GM19099 (cell line): Measurements from ENCODE around the gene OR5H1.

ENCODE experiments used
- POLR2A ChIP-seq: IDR thresholded peaks from 3 replicates; pipeline ENCODE4 v1.6.1; 2011; ENCODE audit warnings: low read depth; ENCODE audit not compliant: insufficient read length; ENCODE audit errors: extremely low read depth

OR5H1 gene

DNA sequence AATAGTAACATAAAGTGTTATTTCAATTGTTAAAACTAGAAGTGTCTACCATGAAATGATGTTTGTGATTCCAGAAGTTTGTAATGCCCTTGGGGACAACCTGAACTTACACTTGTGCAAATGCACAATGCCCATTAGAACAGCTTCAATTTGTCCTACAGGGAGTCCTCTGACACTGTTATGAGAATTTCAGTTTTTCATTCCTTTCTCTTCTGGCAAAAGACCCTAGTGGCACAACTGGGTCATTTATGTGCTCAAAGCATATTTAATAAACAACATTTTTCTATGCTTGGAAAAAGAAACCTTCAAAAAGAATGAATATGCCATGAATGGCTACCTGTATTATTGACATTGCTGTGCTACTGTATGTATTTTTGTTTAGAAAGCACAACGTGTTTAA lies at the start of gene OR5H1:
TSS of gene OR5H1 (plus strand) at position 301 of the 400 bp plus-strand sequence. CDS start 1,977 bp downstream, outside the sequence.
- TF ChIP-seq POLR2A, result no peak

DNA sequence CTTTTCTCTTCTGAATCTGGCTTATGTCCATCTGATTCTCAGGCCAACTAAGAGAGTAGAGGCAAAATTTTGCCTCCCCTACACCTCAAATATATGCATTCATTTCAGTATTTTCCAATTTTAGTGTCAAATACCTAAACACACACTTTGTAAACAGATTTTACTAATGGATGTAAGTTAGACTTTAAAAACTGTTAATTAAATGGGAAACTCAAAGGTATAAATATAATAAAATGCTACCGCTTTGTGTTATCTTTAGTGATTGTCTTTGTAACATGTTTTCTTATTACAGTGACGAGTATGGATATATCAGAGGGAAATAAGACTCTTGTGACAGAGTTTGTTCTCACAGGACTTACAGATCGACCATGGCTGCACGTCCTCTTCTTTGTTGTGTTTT lies 43.6 kb upstream of the OR5H1 start, which contains the start of gene OR5AC2:
TSS of gene OR5AC2 (plus strand) at position 301 of the 400 bp plus-strand sequence. CDS start at position 301, 0 bp downstream.
- no peak for TF ChIP-seq POLR2A

DNA sequence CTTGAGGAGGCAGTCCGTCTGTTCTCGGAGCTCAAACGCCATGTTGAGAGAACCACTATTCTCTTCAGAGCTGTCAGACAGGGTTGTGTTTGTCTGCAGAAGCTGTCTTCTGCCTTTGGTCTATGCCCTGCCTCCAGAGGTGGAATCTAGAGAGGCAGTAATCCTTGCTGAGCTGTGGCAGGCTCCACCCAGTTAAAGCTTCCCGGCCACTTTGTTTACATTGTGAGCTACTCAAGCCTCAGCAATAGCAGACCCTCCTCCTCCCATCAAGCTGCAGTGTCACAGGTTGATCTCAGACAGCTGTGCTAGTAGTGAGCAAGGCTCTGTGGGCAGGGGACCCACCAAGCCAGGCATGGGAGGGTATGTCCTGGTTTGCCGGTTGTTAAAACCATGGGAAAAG lies 34.6 kb upstream of the OR5H1 start:
- TF ChIP-seq POLR2A, result no peak

DNA sequence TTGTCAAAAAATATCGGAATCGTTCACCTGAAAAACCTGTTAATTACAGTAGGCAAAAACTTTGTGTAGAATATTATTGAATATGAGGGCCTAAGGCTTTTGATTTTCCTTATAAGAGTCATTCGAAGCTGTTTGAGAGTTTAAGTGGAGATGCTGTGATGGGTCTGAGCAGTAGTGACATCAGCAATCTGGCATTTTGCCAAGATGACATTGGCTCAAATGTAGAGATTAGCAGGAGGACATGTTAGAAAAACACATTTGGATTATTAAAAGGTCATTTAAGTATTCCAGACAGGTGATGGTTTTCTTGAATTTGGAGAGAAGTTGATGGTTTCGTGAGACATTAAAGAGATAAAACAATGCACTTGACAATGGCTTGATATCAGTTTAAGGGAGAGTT lies 30.7 kb upstream of the OR5H1 start:
- no peak for TF ChIP-seq POLR2A

DNA sequence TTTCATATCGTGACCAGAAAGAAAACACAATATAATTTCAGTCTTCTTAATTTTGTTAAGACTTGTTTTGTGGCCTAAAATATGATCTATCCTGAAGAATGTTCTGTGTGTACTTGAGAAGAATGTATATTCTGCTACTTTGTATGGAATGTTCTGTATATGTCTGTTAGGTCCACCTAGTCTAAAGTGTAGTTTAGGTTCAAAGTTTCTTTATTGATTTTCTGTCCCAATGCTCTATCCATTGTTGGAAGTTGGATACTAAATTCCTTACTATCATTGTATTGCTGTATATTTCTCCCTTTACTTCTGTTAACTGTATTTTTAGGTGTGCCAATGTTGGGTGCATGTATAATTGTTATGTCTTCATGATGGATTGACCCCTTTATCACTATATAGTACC lies 22.4 kb upstream of the OR5H1 start:
- TF ChIP-seq POLR2A, result no peak

DNA sequence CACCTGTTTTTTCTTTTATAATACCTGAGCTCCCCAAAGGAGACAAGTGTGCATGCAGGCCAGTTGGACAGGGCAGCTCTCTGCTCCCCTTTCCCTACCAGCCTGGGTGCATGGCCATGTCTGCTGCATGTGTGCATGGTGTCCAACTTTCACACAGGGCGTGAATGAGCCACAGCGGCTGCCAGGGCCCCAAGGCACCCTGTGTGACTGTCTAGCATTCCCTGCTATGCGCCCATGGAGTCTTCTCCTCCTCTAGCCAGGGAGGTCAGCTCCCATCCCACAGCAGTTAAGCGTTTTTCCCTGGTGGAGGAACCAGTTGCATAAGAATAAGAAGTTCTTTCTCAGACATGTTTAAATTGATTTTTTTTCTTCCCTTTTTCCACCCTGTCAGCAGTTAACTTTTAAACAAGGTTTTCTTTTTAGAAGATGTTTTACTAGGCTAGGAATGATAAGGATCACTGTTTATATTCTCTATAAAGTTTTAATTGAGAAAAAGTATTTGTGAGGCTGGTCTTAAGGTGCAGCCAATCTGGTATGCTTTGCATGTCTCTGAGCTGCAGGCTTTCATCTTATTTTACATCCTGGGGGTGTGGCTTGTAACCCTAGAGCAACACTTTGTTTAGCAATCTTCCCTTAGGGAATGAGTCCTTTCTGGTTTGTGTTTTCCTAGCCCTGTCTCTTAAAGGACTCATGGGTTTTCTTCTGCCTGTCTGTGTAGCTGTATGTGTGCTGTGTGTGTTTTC lies 20.5 kb upstream of the OR5H1 start:
- TF ChIP-seq POLR2A, result no peak

DNA sequence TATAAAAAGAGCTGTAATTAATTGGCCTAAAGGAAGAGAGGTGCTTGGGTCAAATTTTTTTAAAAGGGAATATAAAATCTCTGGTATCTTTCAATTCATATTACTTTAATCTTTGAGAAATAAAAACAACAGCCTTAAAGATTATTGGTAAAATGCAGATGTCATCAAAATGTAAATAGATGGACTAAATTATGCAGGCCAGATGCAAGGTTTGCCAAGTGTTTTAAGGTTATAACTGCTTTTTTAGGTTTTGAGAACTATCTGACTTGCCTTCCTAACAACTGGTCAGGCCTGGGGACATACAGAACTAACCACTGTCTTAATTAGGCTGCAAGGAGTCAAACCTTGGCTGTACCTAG lies 20.0 kb upstream of the OR5H1 start:
- TF ChIP-seq POLR2A, result no peak

DNA sequence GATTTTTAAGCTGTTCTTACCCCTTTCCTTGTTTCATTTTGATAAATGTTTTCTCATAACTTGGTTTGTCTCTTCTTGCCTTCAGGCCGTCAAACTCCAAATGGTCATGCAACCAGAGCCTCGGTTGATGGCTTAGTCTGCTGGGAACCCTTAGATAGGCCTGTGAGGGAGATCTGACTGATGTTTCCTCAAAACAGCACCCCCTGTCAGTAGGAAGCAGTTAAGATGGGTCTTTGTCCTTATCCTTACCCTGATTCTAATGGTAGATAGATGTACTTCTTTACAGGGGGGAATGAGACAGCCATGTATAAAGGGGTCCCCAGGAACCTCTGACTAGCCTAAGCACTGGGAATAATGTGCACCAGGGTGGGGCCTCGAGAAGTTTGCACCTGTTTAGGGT lies 16.3 kb upstream of the OR5H1 start:
- no peak for TF ChIP-seq POLR2A

DNA sequence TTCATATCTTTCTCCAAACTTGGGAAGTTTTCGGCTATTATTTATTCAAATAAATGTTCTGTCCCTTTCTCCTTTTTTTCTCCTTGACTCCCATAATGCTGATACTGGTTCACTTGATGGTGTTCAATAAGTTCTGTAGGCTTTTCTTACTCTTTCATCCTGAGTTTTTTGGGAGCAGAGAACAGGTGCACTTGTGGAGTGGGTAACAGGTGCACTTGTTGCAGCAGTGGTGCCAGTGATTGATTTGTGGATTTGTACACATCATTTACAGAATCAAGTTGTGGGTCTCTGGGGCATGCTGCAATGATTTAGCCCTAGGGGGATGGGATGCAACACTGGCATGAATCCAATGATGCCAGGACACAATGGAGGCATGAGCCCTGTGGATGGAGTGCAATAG lies 14.8 kb upstream of the OR5H1 start:
- no peak for TF ChIP-seq POLR2A

DNA sequence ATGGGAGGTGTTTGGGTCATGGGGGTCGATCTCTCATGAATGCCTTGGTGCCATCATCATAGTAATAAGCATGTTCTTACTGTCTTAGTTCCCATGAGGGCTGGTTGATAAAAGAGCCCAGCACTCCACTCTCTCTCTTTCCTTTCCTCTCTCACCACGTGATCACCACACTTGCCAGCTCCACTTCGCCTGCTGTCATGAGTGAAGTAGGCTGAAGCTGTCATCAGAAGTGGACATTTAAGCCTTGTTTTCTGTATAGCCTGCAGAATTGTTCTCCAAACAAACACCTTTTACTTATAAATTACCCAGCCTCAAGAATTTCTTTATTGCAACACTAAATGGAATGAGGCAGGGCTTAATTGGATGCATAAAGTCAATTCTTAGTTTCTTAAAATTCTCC lies 6.1 kb downstream of the OR5H1 start:
- no peak for TF ChIP-seq POLR2A

DNA sequence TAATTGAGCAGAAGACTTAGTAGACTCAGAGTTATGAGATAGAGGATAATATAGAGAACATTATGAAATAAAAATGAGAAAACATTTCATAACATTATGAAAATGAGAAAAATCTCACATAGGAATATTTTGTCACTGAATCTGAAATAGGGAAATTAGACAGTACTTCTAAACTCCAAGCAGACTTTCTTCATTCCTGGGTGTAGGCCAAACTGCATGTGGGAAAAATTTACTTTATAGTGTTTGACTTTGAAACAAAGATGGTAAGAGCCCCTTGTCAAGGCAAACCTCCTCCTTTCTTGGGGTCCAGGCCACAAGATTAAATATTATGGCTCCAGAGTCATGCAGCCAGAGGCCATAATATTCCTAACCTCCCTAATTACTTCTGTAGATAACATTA lies 10.0 kb downstream of the OR5H1 start:
- TF ChIP-seq POLR2A, result no peak

DNA sequence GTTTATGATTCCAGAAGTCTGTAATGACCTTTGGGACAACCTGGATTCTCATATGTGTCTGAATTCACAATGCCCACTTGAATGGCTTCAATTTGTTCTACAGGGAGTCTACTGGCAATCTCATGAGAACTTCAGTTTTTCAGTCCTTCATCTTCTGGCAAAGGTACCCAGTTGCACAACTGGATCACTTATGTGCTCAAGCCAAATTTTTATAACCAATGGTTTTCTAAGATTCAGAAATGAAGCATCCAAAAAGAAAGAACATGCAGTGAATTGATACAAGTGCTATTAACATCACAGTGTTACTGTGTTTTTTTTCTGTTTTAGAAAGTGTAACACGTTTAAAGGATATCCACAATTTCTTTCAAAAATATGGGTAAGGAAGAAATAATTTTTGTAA lies 16.7 kb downstream of the OR5H1 start, which contains the start of gene OR5H14:
TSS of gene OR5H14 (plus strand) at position 301 of the 400 bp plus-strand sequence. CDS start 1,907 bp downstream, outside the sequence.
- no peak for TF ChIP-seq POLR2A

DNA sequence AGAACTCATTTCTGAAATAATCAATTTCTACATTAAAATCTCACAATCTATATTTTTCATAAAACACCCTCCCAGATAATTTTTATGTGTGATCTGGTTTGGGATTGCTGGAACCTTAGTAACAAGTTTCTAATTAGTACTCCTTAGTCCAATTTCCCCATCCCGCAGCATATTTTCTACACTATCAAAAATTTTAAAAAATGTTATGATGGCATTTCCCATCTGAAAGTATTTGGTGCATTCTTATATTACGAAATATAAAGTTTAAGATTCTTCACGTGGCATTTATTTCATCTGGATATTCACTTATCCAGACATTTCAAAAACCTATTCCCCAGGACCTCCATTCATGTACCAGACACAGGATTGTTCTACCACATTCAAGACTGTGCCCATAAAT lies 18.2 kb downstream of the OR5H1 start:
- TF ChIP-seq POLR2A, result no peak

DNA sequence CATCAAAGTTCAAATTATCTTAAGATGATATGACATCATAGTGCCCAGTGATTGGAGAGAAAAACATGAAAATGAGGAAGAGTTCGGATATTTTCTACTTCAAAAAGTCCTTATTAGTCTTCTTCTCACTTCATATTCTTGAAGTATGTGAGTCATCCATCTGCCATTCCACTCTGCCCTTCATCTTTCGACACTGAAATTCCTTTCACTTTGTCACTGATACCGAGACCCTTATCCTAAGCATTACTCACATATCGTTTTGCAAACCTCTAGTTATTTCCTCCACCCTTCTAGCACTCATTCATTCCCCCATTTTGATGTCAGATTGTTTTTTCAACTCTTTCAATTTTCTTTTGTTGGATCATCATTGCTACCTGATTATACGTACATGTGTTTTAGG lies 20.7 kb downstream of the OR5H1 start:
- no peak for TF ChIP-seq POLR2A

DNA sequence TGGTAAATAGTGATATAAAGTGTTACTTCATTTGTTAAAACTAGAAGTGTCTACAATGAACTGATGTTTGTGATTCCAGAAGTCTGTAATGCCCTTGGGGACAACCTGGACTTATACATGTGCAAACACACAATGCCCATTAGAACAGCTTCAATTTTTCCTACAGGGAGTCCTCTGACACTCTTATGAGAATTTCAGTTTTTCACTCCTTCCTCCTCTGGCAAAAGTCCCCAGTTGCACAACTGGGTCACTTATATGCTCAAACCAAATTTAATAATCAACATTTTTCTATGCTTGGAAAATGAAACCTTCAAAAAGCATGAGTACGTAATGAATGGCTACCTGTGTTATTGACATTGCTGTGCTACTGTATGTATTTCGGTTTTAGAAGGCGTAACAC lies 35.9 kb downstream of the OR5H1 start, which contains the start of gene OR5H15:
TSS of gene OR5H15 (plus strand) at position 301 of the 400 bp plus-strand sequence. CDS start 2,004 bp downstream, outside the sequence.
- TF ChIP-seq POLR2A, result no peak

DNA sequence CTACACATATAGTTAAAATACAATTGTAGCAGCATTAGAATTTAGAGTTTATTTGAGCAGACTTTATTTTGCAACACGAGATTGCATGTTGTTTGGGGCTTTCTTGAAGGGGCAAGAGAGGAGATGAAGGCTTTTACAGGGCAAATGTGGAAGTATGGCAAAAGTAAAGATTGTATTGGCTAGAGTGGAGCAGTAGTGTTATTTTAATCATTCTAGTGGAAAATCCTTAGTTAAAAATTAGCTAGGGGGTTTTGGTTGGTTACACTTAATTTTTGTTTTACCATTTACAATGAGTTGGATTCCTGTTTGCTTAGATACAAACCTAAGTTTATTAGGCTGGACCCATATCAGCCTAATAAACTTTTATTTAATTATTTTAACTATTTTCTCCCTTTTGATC lies 40.5 kb downstream of the OR5H1 start:
- TF ChIP-seq POLR2A, result no peak

DNA sequence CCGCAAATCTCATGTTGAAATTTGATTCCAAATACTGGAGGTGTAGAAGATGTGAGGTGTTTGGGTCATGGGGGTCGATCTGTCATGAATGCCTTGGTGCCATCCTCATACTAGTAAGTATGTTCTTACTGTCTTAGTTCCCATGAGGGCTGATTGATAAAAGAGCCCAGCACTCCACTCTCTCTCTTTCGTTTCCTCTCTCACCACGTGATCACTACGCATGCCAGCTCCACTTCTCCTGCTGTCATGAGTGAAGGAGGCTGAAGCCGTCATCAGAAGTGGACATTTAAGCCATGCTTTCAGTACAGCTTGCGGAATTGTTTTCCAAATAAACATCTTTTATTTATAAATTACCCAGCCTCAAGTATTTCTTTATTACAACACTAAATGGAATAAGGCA lies 42.1 kb downstream of the OR5H1 start:
- no peak for TF ChIP-seq POLR2A

DNA sequence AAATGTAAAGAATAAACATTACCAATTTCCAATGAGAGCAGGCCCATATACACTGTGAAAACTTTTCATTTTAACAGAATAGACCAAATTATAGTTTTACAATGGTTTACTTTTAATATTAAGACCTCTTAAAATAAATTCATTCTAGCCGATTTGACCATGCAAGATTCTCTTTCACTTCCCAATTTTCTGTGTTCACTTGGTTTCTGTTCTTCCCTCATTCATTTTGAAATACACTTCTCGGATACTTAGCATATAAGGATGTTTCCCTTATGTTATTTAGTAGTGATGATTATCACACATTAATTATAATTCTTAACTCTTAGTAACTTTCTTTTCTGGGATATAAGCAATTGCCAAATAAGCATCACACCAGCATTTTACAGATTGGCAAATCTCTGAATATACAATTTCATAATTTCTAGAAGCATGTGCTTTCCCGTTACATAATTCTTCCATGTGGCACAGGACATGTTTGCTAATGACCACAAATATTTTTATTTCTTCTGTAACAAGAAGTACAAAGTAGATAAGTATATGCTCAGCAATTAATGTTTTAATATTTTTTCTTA lies 49.9 kb downstream of the OR5H1 start:
- TF ChIP-seq POLR2A, result no peak
